Adrenal gland (tissue), 12 donors: ENCODE data around the gene SPATA12. TPM values are rescaled to one million over a fixed set of nuclear protein-coding genes. Genes with fewer than 3 reads are reported as not detected.
"Not testable (repeated sequence)": the region's sequence is repeated elsewhere in the genome, so short reads cannot be mapped to it uniquely, and the experiment has no call there.

ENCODE experiments used
- DNase-seq, 7 donors: peaks; one replicate each; pipeline ENCODE4 v3.0.0-alpha.2; 2019 to 2020
- H3K27ac ChIP-seq, 5 donors: fragments of 200-600 bp; sonication (generic) in 4 of 5; 1 replicate in 3 of 5; 2 replicates in 2 of 5; pipeline versions ENCODE4 v1.5.1 to v1.8.0; 2016 to 2020; ENCODE audit warnings: mild to moderate bottlenecking in 1 of 5
- H3K27me3 ChIP-seq: fragments of 200-600 bp; 2 replicates; pipeline ENCODE4 v1.8.0; 2021
- H3K36me3 ChIP-seq, 2 donors: fragments of 200-600 bp; replicated peaks in 1 of 2; 1 replicate in 1 of 2; 2 replicates in 1 of 2; pipeline versions ENCODE4 v1.5.1 to v1.8.0; 2018 to 2022
- H3K4me1 ChIP-seq, 2 donors: fragments of 200-600 bp; replicated peaks in 1 of 2; 1 replicate in 1 of 2; 2 replicates in 1 of 2; pipeline versions ENCODE4 v1.5.1 to v1.8.0; 2018 to 2021
- H3K4me3 ChIP-seq, 4 donors: fragments of 200-600 bp; sonication (generic) in 3 of 4; one replicate each; pipeline ENCODE4 v1.5.1; 2016 to 2018
- H3K9me3 ChIP-seq, 3 donors: fragments of 200-600 bp; sonication (generic) in 1 of 3; replicated peaks in 1 of 3; 1 replicate in 2 of 3; 2 replicates in 1 of 3; pipeline versions ENCODE4 v1.5.1 to v1.8.0; 2016 to 2021
- CTCF ChIP-seq, 6 experiments: fragments of 450-650 bp in 4 of 6; fragments of 200-600 bp in 2 of 6; sonication (generic) in 1 of 6; IDR thresholded peaks; 1 replicate in 5 of 6; 2 replicates in 1 of 6; pipeline versions ENCODE4 v1.5.1 to v1.8.0; 2016 to 2021; ENCODE audit warnings: antibody characterized with exemption in 6 of 6, mild to moderate bottlenecking in 2 of 6, moderate library complexity in 1 of 6
- POLR2A ChIP-seq, 2 donors: fragments of 450-650 bp; IDR thresholded peaks; one replicate each; pipeline ENCODE4 v1.6.1; 2017; ENCODE audit warnings: antibody characterized with exemption in 2 of 2, mild to moderate bottlenecking in 2 of 2, moderate library complexity in 1 of 2
- WGBS, 4 donors: extraction: QIAGEN DNeasy Blood & Tissue Kit in 2 of 4; methylation state at CpG; one replicate each; pipeline versions ENCODE4 v1.1.5 to v1.1.7; 2013 to 2017; 5-methylcytosine and 5-hydroxymethylcytosine counted together
- intact Hi-C, 2 donors: fragments of 100-400 bp; cut with DNase I; formaldehyde crosslinking; loops; one replicate each; pipeline versions ENCODE4 v1.14.1 to v1.15.0; 2022 to 2023
- polyA plus RNA-seq, 3 donors: library from polyadenylated mRNA; stranded (reverse); fragments of 200-250 nt in 2 of 3; fragments of 350-450 nt in 1 of 3; fragmentation: Illumina TruSeq in 1 of 3; extraction: RNeasy Lipid Tissue Mini Kit (QIAGEN cat#74804) in 1 of 3; gene quantifications; one replicate each; pipeline ENCODE4 v1.2.3, GENCODE V29; 2013 to 2014
- total RNA-seq, 9 donors: library from RNA; depleted of rRNA in 4 of 9; stranded (reverse); fragments of >200 nt in 4 of 9; fragments of 120-200 nt in 1 of 9; fragmentation: NEBNext Ultra II Directional in 1 of 9; extraction: Animal tissue kit (Norgen Biotek cat#: 25700) in 1 of 9; gene quantifications; one replicate each; pipeline versions ENCODE4 v1.1.0 to v1.2.4, GENCODE V29; 2013 to 2023
- donor health status: healthy with polysubstance abuse.
- donor health status: Bipolar disorder and iron deficiency.
- donor health status: DM: yes; HTN: yes; CAD: no.
- donor health status: DM: no; HTN: no; CAD: no.
- donor health status: DM: no; HTN: no; CAD: no.
- donor health status: DM: yes; HTN: yes; CAD: no.

The SPATA12 gene
- total and polyA plus RNA-seq, 12 donors = 0.07 to 0.83 (median 0.44) TPM; not detected in 4

GRCh38 chr3:57079474-57079831, 19.0 kb downstream of the SPATA12 start:
- TF ChIP-seq POLR2A (IDR thresholded peaks at IDR 0.05) (no peak), CTCF (IDR thresholded peaks at IDR 0.05) (no peak)

GRCh38 chr3:57080171-57080570, 19.7 kb downstream of the SPATA12 start:
- no peak overlapping the region for H3K27ac ChIP-seq
- no peaks in the 10 kb centered on the region for H3K27me3 ChIP-seq
- no peaks in the 10 kb centered on the region for H3K36me3 ChIP-seq
- H3K9me3 ChIP-seq = no peaks in the 10 kb centered on the region
- 92 to 96% (median 94%) methylated on average over 4 of the region's 4 CpGs for WGBS, 4 donors
- peaks cover 9 to 10% of the 10 kb centered on the region in 2 donors for H3K4me1 ChIP-seq
- TF ChIP-seq POLR2A (IDR thresholded peaks at IDR 0.05) = no peak
- TF ChIP-seq CTCF (IDR thresholded peaks at IDR 0.05) = no peak
- no peak overlapping the region for H3K4me3 ChIP-seq
- intact Hi-C loops = no loop called here
- no peak for DNase-seq

More at GRCh38 chr3:57079474-57079831, 19.0 kb downstream of the SPATA12 start:
- Histone ChIP-seq H3K36me3 (no peaks in the 10 kb centered on the region), H3K4me1 (peaks cover 9 to 10% of the 10 kb centered on the region in 2 donors), H3K27ac (peak overlapping the region in 1 of 5 donors; percentile 81), H3K4me3 (peak overlapping the region in 1 of 4 donors; percentile 74), H3K9me3 (no peaks in the 10 kb centered on the region), H3K27me3 (no peaks in the 10 kb centered on the region)
- intact Hi-C loops = loop anchor here in 1 of 2 donors (10.0 kb wide), 1 partner anchor 55 kb away; no protein-coding TSS in a partner anchor
- peak in 1 of 7 donors; percentile 47 for DNase-seq
- WGBS, 4 donors = 8 to 53% (median 22%) methylated on average over 3 to 25 of the region's 25 CpGs

- H3K27ac ChIP-seq = no peak overlapping the region
- no peaks in the 10 kb centered on the region for H3K27me3 ChIP-seq
- 74 to 85% (median 82%) methylated on average over 3 of the region's 3 CpGs for WGBS, 4 donors
- intact Hi-C loops = no loop called here
- TF ChIP-seq POLR2A (IDR thresholded peaks at IDR 0.05) (no peak), CTCF (IDR thresholded peaks at IDR 0.05) (no peak)
- peaks cover 10 to 12% of the 10 kb centered on the region in 2 donors for H3K4me1 ChIP-seq
- H3K9me3 ChIP-seq = no peaks in the 10 kb centered on the region
- no peak overlapping the region for H3K4me3 ChIP-seq
- no peak for DNase-seq
- no peaks in the 10 kb centered on the region for H3K36me3 ChIP-seq
Measured at GRCh38 chr3:57081173-57081572, 20.7 kb downstream of the SPATA12 start.

- intact Hi-C loops = no loop called here
- DNase-seq = no peak
- TF ChIP-seq CTCF (IDR thresholded peaks at IDR 0.05) = no peak
- TF ChIP-seq POLR2A (IDR thresholded peaks at IDR 0.05) = no peak
- Histone ChIP-seq H3K9me3 (no peaks in the 10 kb centered on the region), H3K4me3 (no peak overlapping the region), H3K27ac (no peak overlapping the region), H3K4me1 (peaks cover 9% of the 10 kb centered on the region in 2 donors), H3K36me3 (no peaks in the 10 kb centered on the region), H3K27me3 (no peaks in the 10 kb centered on the region)
- WGBS, 4 donors = 87 to 96% (median 90%) methylated on average over 6 of the region's 6 CpGs
Measured at GRCh38 chr3:57082481-57082880, 22.0 kb downstream of the SPATA12 start.

GRCh38 chr3:57083266-57083995, 23.0 kb downstream of the SPATA12 start:
- 93 to 99% (median 95%) methylated on average over 14 to 16 of the region's 16 CpGs for WGBS, 4 donors
- H3K36me3 ChIP-seq = not testable (repeated sequence)

More at GRCh38 chr3:57083266-57083995, 23.0 kb downstream of the SPATA12 start:
- H3K27me3 ChIP-seq, H3K4me1 ChIP-seq, H3K4me3 ChIP-seq, H3K27ac ChIP-seq, DNase-seq, H3K9me3 ChIP-seq, intact Hi-C loops: not testable (repeated sequence)
